NCI-H82 (cell line): ENCODE results near the gene CIAO1.
A peak's percentile ranks its signal among the peaks of the same experiment; 100 is the strongest.
"Not testable (repeated sequence)": the region's sequence is repeated elsewhere in the genome, so short reads cannot be mapped to it uniquely, and the experiment has no call there.

Experiments used
- DNase-seq: peaks from one replicate; lab custom pipeline; 2025; lab: John Stamatoyannopoulos, UW

Gene CIAO1

DNA sequence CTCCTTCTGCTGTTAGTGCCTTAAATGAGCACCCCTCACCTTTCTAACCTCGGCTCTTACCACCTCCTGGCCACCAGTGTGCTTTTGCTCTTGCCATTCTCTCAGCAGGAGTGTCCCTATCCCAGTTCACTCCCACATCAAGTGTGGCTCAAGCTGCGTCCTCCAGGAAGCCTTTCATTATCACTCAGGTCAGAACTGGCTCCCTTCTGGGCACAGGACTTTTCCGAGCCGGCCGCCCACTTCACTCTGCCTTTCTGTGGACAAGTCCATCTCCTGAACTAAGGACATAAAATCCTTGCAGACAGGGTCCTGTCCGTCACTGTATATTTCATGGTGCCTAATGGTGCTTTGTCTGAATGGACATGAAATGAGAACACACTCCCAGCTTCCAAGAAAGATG is 15.8 kb upstream of the CIAO1 start:
- DNase-seq, result no peak

DNA sequence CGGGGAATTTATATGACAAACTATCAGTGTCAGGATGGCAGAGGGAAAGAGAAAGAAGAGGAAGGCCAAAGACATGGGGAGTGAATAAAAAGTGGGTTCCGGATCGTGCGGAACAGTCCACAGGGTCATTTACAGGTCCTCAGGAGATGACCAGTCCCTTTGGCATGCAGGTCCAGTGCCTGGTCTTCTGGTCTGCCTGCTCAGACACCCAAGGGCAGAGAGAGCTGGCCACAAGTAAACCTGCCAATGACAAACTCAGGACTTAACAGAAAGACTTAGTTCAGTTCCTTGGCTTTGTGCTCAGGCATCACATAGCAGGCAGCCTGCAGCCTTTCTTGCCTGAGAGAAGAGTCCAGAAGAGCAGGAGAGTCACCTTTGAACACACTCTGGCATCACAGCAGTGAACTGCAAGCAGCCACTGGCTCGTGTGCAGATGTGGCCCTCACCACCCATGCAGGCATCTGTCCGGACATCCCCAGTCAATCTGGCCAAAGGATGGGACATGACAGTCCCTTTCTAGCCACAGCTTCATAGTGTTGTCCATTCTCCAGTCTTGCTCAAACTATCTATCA is 14.2 kb upstream of the CIAO1 start:
- peak; percentile 39 for DNase-seq

DNA sequence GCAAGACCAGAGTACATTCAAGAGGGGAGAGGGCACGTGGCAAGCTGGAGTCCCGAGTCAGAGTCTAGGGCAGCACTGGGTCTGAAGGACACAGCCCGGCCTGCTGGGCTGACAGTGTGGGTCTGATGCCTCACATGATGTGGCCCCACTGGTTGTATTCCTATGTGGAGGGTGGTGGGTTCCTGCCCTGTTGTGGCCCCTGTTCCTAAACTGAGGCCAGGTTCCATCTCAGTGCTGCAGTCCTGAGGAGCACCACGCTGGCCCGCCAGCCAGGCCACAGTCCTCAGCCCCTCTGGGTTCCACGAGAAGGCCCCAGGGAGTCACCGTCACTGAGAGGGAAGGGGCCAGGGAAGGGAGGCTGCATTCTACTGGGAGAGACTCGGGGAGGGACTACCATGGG is 13.5 kb upstream of the CIAO1 start:
- no peak for DNase-seq

DNA sequence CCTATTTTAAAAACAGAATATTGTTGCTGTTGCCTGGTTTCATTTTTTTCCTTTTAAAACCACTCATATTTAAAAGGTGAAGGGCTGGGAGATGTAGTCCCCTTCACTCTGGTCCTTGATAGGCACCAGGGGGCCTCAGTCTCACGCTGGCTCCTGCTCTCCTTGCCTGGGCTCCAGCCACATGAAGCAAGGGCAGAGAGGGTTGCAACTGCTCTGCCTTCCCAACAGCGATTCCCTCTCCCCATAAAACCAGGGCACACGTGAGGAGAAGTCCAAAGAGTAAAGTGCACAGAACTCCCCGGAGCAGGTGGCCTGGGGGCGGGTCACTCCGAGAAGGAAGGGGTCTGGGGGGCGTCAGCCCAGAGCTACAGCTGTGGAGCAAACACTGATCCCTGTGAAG is 13.0 kb upstream of the CIAO1 start:
- no peak for DNase-seq

DNA sequence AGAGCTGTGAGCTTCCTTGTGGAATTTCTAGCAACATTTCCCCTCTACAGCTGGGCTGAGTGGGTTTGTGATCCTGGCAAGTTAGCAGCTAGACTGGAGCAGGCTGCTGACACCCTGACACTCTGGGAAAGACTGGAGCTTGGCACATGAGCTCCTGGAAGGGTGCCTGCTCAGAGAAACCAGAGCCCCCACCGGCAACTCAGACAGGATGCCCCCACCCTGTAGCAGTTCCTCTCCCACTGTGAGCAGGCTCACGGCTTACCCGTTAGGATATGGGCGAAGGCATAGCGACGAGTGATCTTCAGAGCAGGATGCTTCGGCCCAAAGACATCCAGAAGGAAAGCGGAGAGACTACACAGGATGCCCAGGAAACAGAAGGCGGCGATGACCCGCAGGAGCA is 11.5 kb upstream of the CIAO1 start:
- DNase-seq, result no peak

DNA sequence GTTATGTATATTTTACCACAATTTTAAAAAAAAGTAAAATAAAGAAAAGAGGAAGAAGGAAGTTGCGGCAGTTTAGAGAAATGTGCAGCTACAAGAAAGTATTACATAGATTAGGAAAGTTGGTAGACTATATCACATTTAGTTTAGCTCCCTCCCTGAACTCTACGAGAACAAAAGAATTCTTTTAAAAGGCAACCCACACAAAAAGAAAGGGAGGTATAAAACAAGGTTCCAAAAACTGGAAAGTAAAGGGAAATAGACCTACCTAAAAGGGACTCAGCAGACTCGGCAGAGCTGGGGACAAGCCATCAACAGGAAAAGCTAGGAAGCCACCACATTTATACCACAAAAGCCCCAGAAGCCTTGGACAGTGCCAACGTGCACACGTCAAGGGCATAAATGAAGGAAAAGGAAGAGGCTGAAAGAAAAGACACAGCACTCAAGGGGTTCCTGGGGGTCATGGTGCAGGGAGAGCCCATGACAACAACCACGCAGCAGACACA is 9.4 kb upstream of the CIAO1 start:
- no peak for DNase-seq

DNA sequence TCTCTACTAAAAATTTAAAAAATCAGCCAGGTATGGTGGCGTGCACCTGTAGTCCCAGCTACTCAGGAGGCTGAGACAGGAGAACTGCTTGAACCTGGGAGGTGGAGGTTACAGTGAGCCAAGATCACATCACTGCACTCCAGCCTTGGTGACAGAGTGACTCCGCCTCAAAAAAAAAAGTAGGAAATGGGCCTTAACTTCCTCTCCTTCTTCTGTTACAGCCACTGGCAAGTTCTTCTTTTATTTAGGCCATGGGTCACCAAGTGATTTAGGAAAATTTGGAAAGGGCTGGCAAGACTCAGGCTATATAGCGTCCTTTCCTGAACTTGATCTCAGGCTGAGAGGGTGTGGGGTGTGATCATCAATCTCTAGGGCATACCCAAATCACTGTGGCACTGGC is 8.3 kb upstream of the CIAO1 start:
- DNase-seq, result not testable (repeated sequence)

DNA sequence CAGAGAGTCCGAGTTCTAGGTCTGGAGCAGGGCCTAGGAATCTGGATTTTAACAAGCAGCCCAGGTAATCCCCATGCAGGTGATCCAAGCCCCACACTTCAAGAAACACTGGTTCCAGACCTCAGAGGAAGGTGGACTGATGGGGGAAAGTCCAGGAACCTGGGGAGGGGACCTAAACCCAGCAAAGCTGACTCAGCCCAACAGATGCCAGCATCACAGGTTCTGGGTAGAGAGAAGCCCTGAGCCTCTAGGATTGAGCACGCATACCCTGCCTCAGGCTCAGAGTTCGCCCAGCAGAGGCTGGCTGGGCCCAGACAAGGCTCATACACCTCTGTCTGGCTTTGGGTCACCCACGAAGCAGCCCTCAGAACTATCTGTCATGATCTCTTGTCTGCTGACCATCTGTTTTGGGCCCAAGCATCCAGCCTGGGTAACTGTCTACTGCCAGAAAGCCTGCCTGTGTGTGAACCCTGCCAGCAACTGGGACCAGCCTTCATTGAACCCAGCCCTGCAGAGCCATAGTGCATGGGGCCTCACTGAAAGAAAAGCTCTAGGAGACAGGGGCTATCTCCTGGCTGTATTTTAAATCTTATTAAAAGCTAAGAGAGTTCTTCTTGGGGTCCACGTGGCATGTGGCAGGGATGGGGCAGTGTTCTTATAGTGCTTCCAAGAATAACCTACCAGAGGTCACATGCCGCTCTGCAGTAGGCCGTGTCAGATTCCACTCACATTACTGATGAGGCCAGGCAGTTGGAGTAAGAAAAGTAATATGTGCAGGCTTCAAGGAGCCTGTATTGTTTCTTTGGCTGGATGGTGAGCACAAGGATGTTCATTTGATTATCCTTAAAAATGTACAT is 7.6 kb upstream of the CIAO1 start:
- peak; percentile 67 for DNase-seq

DNA sequence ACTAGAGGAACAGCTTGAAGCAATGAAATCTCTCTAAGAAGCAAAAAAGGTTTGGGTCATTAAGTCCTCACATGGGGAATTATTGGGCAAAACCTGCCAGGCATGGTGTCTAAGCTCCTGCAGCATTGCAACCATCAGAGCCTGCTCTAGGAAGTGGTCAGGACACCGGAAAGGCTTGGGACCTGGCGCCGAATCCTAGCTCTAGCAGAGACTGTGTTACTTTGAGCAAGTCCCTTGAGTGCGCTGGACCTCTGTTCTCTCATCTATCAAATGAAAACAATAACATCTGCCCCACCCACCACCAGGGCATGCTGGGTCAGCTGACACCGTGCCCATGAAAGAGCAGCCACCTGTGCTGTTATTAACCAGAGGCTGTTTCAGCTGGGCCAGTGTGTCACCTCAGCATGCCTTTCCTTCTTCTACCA is 6.5 kb upstream of the CIAO1 start:
- peak; percentile 78 for DNase-seq

DNA sequence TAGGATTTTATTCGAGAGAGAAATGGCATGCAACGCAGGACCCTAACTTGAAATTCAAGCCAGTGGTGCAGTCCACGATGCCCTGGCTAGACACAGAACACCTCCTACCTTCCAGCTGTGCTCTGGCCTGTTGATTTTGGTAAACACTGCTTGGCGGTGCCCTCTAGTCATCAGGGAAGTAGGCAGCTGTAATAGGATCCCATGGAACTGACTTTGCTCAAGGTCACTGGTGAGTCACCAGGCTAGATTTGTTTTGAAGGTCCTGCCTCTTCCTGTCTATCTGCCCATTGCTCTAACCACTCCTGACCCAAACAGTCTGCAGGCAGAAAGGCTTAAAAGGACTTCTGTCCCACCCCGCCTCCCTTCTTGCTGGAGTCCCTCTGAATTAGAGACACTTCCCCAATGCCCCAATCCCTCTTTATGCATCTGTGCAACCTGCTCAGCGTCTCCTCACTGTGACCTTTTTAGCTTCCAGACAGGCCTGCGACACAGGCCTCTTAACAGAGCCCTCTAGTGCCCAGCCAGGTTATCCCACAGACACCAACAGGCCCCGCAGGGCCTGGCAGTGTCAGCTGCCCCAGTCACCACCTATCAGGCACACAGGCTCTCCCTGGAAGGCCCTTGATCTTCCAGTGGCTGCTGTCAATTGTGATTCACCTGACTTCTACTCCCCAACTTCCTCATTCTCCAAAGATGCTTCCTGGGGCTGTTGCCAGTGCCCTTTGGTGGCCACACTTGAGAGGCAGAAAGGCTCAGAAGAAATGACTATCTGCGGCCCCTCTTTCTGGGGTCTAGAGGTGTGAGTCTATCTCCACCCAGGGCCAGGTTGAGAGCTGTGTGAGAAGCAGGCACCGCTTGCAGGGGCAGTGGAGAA is 5.4 kb upstream of the CIAO1 start:
- peak; percentile 93 for DNase-seq

DNA sequence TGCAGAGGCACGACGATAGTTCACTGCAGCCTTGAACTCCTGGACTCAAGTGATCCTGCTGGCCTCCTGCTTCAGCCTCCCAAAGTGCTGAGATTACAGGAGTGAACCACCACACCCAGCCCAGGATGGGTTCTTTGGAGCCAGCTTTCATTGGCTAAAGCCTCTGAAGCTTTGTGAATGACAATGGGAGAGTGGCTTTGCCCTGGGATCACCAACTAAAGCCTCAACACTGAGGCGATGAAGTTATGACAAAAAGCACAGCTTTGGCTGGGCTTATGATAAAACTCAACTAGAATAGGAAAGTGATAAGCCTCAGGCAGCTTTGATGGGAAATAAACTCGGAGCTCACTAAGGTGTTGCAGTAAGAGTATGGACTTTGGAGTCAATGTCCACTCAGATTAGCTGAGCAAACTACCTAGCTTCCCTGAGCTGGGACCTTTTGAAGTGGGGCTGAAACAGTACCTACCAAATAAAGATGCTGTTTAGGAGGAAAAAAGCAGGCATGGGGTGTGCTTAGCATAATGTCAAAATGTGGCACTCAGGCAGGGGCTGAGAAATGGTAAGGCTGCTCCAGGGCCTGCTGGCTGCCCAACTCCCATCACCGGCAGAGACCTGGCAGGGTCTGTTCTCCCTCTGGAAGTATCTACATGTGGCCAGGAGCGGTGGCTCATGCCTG is 4.6 kb upstream of the CIAO1 start:
- no peak for DNase-seq

DNA sequence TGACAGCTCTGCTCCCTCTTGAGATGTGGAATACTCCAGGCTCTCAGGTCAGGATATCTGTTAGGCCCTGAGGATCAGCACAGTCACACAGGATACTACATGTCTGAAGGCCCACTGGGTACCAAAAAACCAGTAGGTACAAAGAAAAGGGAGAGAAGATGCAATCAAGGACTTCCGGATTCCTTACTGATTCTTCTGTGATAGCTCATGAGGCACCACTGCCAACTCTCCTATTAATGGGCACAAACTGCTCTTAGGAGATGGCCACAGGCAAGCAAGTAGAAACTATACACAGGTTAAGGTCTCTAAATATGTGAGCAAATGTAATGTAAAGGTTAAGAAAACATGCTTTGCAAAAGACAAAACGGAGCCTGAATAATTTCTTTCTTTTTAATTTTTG is 3.7 kb upstream of the CIAO1 start:
- DNase-seq, result no peak

DNA sequence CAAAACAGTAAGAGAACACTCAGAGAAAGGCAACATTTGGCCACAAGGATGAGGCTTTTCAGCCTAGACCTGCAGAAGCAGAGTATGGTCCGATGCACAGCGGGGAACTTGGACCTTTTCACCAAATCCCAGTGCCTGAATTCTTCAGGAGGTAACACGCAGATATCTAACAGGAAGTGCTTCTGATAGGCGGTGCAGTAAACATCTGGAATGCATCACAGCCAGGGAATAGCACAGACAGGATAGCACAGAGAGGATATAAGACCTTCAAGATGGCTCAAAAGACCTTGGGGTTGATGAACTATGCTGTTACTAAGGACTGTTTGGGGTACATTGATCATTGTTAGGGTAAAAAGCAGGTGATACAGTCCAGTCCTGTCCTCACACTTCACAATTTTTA is 1.9 kb upstream of the CIAO1 start:
- no peak for DNase-seq

DNA sequence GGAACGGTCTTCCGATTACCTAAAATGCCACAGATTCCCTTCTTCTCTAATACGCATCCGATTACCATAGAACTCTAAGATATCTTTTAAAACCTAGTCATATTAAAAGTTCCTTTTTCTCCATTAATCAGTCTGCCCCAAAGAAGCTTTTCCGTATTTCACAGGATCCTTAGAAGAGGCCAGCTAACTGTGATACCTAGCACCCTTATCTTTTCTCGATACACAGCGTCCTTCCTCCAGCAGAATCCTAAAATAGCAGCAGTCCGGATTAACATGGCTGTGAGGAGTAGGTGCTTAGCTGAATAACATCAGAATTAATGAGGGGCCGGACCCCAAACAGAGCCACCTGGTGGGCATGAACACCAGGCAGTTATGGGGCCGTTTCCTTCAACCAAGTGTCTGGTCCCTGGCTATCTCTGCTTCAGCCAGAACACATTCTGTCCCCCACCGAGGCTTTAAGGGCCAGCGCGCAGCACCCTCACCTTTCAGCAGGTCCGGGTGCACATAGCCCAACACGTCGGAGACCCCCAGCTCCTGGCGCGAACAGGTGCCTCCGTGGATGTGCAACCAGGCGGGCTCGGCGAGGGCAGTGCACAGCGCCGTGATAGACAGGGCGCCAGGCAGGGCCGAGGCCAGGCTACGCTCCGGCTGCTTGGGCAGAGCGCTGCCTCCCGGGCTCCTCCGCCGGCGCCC is 1.2 kb upstream of the CIAO1 start:
- peak; percentile 76 for DNase-seq

DNA sequence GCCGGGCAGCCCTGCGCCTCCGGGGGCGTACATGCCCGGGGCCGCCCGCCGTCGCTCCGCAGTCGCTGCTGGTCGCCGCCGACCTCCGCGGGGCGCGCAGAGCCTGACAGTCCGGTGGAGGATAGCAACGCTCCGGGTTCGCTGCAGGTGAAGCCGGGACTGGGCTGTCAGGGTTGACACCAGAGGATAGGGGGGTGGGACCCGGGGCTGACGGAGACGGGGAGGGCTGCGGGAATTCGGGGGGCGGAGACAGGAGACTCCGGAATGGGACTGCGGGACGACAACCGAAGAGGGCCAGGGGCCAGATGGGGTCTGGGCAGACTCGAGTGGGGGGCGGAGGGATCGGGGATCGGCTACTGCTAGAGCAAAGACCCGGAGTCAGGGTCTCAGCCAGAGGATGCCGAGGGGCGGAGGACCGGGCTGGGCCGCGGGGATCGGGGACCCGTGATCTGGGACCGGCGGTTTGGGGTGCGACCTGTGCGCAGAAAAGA is 631 bp upstream of the CIAO1 start:
- DNase-seq, result peak; percentile 77

DNA sequence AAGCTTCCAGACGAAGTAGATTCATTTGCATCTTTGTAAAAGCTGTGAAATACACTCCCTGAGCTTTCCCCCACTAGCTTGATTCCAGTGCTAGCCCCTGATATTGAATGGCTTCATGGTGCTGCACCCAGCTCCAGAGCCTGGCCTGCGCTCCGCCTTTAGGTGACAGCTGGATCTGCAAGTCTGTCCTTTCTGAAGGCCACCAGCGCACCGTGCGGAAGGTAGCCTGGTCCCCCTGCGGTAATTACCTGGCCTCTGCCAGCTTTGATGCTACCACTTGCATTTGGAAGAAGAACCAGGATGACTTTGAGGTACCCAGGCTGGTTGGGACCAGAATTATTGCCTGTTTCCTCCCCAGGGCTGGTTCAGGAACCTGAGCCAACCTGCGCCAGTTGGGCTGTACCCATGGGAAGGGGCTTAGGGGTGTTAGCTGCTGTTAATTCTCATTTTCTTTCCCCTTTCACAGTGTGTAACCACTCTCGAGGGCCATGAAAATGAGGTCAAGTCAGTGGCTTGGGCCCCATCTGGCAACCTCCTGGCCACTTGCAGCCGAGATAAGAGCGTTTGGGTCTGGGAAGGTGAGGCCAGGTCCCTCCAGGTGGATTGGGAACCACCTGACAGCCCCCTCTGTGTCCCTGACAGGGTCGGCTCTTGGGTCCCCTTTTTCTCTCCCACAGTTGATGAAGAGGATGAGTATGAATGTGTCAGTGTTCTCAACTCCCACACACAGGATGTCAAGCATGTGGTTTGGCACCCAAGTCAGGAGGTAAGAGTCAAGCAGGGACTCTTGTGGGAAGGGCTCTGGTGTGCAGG is 1.3 kb downstream of the CIAO1 start:
- DNase-seq, result peak; percentile 72

DNA sequence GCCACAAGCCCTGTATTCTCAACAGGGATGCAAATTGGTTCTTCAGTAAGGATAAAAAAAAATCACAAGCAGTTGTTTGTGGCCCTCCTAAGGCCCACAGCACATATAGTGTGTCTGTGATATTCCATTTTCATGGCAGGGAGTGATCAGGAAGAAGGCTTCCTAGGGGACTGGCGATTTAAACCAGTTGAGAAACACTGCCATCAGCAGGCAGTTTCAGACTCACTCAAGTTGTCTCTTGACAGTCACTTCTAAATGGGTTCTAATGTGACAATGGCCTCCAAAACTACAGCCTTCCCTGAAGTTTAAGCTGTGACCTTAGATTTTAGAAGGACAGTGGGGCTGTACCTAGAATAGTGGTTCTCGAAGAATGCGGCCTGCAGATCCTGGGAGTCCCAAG is 6.0 kb downstream of the CIAO1 start:
- peak; percentile 25 for DNase-seq

DNA sequence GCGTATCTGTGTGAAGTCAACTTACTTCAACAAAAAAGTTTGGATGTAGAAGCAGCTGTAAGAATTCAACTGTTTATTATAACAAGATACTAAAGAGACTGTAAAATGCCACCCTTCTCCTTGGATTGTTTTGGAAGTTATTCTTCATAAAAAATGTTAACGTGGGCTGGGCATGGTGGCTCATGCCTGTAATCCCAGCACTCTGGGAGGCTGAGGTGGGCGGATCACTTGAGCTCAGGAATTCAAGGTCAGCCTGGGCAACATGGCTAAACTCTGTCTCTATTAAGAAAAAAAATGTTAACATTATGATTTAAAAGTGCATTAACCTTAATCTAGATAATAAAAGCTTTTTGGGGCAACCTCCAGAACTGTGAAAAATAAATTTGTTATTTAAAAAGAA is 7.7 kb downstream of the CIAO1 start:
- no peak for DNase-seq

DNA sequence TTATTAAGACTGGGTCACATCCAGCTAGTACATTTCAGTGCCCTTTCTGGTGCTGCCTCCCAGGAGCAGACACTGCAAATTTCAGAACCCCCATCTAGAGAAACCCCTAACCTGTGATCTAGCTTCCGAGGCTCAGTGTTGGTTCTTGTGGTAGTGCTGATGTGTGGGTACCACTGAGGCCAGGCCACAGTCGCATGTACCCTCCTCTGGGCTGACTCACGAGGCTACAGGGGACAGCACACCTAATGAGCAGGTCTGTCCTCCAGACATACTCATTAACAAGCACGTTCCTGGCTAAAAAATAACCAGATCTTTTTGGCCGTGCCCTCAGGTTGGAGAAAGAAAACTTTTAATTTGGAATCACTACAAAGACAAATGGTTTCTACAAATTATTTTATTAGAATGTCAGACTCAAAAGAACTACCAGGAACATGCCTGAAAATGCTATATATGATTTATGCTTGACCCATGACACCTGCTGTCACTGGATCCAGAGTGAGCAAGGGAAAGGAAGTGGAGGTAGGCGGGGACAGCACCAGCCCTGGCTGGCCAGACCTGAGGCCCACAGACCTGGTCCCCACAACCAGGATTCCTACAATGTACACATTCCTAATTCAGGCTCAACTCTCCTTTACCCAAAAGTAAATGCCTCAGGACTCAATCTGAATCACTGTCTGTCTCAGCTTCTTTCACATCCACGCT is 8.5 kb downstream of the CIAO1 start:
- no peak for DNase-seq
